Right atrium auricular region (tissue), 2 donors: Measurements from ENCODE around the gene CARMIL1. TPM values are rescaled to one million over a fixed set of nuclear protein-coding genes. Genes with fewer than 3 reads are reported as not detected.

Experiments used
- DNase-seq: peaks from one replicate; pipeline ENCODE4 v3.0.0-alpha.2; 2019; ENCODE audit warnings: low spot score
- H3K27ac ChIP-seq, 2 donors: fragments of 200-600 bp; sonication (generic); 1 replicate in 1 of 2; 2 replicates in 1 of 2; pipeline ENCODE4 v1.5.1; 2016 to 2019
- H3K27me3 ChIP-seq, 2 donors: fragments of 200-600 bp; sonication (generic); one replicate each; pipeline versions ENCODE4 v1.5.1 to v1.6.0; 2017 to 2019
- H3K36me3 ChIP-seq: fragments of 200-600 bp; sonication (generic); one replicate; pipeline ENCODE4 v1.5.1; 2016
- H3K4me1 ChIP-seq, 2 donors: fragments of 200-600 bp; sonication (generic); one replicate each; pipeline versions ENCODE4 v1.5.1 to v1.6.0; 2017 to 2019
- H3K4me3 ChIP-seq, 2 donors: fragments of 200-600 bp; sonication (generic); 1 replicate in 1 of 2; 2 replicates in 1 of 2; pipeline ENCODE4 v1.5.1; 2017 to 2019; ENCODE audit warnings: mild to moderate bottlenecking in 1 of 2, moderate library complexity in 1 of 2
- H3K9me3 ChIP-seq, 2 donors: fragments of 200-600 bp; sonication (generic); one replicate each; pipeline ENCODE4 v1.5.1; 2019
- total RNA-seq, 2 donors: library from RNA; depleted of rRNA; stranded (reverse); fragments of >200 nt; gene quantifications; one replicate each; pipeline ENCODE4 v1.1.0, GENCODE V29; 2016
- TF ChIP-seq, protein P1 (sequence below), 2 donors: fragments of 200-600 bp; sonication (generic); IDR thresholded peaks; one replicate each; pipeline ENCODE4 v1.5.1; 2019; ENCODE audit warnings: antibody characterized with exemption in 2 of 2

CARMIL1 gene
- total RNA-seq, 2 donors from 2014 or later: 7.9 to 29.4 TPM

DNA sequence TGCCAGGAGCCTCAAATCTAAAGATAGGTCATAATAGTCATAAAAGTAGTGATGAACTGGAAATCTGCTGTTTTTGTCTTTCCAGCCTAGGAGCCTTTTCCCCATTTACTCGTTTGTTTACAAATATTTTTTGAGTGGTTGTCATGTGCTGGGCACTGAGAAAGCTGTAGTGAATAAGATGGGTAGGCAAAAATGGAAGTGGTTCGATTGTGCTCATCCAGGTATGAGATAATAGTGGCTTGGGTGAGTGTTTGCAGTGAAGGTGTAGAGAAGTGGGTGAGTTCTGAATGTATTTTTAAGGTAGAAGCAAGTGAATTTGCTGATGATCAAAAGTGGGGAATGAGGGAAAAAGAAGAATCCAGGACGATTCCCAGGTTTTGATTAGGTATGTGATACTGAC lies 53.0 kb downstream of the CARMIL1 start:
- Histone ChIP-seq H3K4me1 (peaks cover 0 to 18% of the 10 kb centered on the region in 2 donors), H3K9me3 (no peaks in the 10 kb centered on the region), H3K4me3 (no peak overlapping the region), H3K36me3 (no peaks in the 10 kb centered on the region), H3K27me3 (no peaks in the 10 kb centered on the region), H3K27ac (no peak overlapping the region)
- DNase-seq: no peak
- TF ChIP-seq, protein P1, sequence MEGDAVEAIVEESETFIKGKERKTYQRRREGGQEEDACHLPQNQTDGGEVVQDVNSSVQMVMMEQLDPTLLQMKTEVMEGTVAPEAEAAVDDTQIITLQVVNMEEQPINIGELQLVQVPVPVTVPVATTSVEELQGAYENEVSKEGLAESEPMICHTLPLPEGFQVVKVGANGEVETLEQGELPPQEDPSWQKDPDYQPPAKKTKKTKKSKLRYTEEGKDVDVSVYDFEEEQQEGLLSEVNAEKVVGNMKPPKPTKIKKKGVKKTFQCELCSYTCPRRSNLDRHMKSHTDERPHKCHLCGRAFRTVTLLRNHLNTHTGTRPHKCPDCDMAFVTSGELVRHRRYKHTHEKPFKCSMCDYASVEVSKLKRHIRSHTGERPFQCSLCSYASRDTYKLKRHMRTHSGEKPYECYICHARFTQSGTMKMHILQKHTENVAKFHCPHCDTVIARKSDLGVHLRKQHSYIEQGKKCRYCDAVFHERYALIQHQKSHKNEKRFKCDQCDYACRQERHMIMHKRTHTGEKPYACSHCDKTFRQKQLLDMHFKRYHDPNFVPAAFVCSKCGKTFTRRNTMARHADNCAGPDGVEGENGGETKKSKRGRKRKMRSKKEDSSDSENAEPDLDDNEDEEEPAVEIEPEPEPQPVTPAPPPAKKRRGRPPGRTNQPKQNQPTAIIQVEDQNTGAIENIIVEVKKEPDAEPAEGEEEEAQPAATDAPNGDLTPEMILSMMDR (IDR thresholded peaks at IDR 0.05): no peak

GRCh38 chr6:25332655-25333071 lies 53.5 kb downstream of the CARMIL1 start:
- no peak overlapping the region for H3K27ac ChIP-seq
- TF ChIP-seq, protein P1 (IDR thresholded peaks at IDR 0.05): no peak
- no peak for DNase-seq

DNA sequence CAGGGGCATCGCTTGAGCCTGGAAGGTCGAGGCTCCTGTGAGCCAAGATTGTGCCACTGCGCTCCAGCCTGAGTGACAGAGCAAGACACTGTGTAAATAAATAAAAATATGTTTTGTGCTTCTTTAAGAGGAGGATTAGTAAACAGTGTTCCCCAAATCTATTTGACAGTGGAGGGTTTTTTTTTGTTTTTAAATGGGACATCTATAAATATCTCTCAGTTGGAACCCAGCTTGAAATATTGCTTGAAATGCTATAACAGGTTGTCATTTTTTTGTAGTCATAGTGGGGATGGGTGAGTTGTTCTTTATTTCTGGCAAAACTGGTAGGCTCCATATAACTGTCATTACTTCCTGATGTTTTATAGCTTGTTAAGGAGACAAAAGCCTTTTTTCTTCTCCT lies 54.3 kb downstream of the CARMIL1 start:
- Histone ChIP-seq H3K4me3 (no peak overlapping the region), H3K9me3 (no peaks in the 10 kb centered on the region), H3K27me3 (no peaks in the 10 kb centered on the region), H3K27ac (no peak overlapping the region), H3K36me3 (no peaks in the 10 kb centered on the region), H3K4me1 (peaks cover 0 to 12% of the 10 kb centered on the region in 2 donors)
- TF ChIP-seq, protein P1 (IDR thresholded peaks at IDR 0.05): no peak
- no peak for DNase-seq

More at GRCh38 chr6:25332655-25333071, 53.5 kb downstream of the CARMIL1 start:
- H3K4me3 ChIP-seq: no peak overlapping the region
- H3K4me1 ChIP-seq: peaks cover 0 to 13% of the 10 kb centered on the region in 2 donors
- H3K36me3 ChIP-seq: no peaks in the 10 kb centered on the region
- no peaks in the 10 kb centered on the region for H3K27me3 ChIP-seq
- H3K9me3 ChIP-seq: no peaks in the 10 kb centered on the region

DNA sequence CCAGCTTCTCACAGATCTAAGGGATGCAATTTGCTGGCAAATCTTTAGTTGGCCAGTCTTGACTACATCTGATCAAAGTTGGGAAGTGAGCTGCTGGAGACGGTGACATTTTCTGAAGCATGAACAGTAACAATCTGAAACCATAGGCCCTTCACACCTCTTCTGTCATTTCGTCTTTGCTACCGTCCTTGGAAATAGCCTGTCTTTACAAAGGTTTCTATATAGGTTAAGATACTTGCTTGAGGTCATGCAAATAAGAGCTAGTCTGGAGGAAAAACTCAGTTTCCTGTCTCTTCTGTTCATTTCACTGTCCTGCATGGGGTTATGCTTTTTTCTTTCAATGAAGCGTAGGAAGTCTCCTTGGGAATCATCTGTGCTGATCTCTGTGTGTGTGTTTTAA lies 55.6 kb downstream of the CARMIL1 start:
- Histone ChIP-seq H3K9me3 (no peaks in the 10 kb centered on the region), H3K36me3 (no peaks in the 10 kb centered on the region), H3K27ac (no peak overlapping the region), H3K27me3 (no peaks in the 10 kb centered on the region), H3K4me3 (no peak overlapping the region), H3K4me1 (peaks cover 0 to 12% of the 10 kb centered on the region in 2 donors)
- DNase-seq: no peak
- TF ChIP-seq, protein P1 (IDR thresholded peaks at IDR 0.05): no peak

DNA sequence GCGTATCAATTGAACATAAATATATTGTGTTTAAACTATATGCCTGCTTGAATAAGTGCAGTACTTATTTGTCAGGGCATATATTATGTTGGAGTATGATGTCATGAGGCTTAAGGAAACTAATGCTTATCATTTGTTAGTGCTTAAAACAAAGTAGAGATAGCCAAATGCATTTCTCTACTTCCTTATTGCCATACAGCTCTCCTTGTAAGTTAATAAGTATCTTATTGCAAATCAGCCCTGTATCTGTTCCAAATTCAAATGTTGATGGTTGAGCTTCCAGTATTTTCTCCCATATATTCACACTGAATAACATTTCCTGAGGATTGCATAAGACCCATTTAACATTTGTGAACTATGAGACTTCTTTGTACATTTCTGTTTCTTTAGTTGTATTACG lies 57.8 kb downstream of the CARMIL1 start:
- H3K4me3 ChIP-seq: no peak overlapping the region
- H3K36me3 ChIP-seq: no peaks in the 10 kb centered on the region
- TF ChIP-seq, protein P1 (IDR thresholded peaks at IDR 0.05): no peak
- H3K4me1 ChIP-seq: peaks cover 0 to 12% of the 10 kb centered on the region in 2 donors
- H3K27me3 ChIP-seq: no peaks in the 10 kb centered on the region
- H3K9me3 ChIP-seq: no peaks in the 10 kb centered on the region
- no peak overlapping the region for H3K27ac ChIP-seq
- DNase-seq: no peak

DNA sequence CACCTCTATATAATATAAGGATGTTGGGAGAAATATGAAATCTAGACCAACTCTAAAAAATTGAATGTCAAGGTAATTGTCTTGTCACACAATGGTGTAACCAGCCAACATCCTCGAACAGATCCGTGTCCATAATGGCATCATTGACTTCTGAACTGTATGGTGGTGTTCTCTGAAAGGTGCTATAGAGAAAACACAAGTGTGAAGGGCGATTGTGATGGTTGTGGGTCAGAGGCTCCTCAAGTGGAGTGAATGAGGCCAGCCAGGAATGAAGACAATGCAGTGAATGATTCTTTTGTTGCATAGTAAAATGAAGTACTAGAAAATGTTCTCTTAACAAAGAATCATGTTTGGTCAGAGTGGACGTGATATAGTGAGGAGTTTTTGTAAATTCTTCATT lies 58.3 kb downstream of the CARMIL1 start:
- Histone ChIP-seq H3K4me1 (peaks cover 0 to 12% of the 10 kb centered on the region in 2 donors), H3K4me3 (no peak overlapping the region), H3K36me3 (no peaks in the 10 kb centered on the region), H3K9me3 (no peaks in the 10 kb centered on the region), H3K27me3 (no peaks in the 10 kb centered on the region), H3K27ac (no peak overlapping the region)
- TF ChIP-seq, protein P1 (IDR thresholded peaks at IDR 0.05): no peak
- DNase-seq: no peak
